GM12865 (cell line): ENCODE data around the gene MIEN1.

Experiments
- DNase-seq: peaks from one replicate; pipeline ENCODE4 v3.0.0; 2010; ENCODE audit warnings: low read depth
- H3K4me3 ChIP-seq: 2 replicates; pipeline ENCODE4 v1.5.1; 2011; ENCODE audit warnings: mild to moderate bottlenecking, low read depth, low read length, control low read depth
- CTCF ChIP-seq: IDR thresholded peaks from 2 replicates; pipeline ENCODE4 v1.5.1; 2011; ENCODE audit warnings: low read length, control low read depth, low read depth, inconsistent platforms; ENCODE audit not compliant: insufficient read depth; ENCODE audit errors: missing control alignments

The MIEN1 gene, protein sequence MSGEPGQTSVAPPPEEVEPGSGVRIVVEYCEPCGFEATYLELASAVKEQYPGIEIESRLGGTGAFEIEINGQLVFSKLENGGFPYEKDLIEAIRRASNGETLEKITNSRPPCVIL

GRCh38 chr17:39730095-39730921 is at the start of gene MIEN1:
TSS of gene MIEN1 (minus strand) at chr17:39730532. CDS start at chr17:39730495, 37 bp downstream.
- peak within 1 kb of the TSS; percentile 61 for H3K4me3 ChIP-seq
- peak; percentile 91 for TF ChIP-seq CTCF
- peak; percentile 93 for DNase-seq

GRCh38 chr17:39777534-39778365 is 47.4 kb upstream of the MIEN1 start:
- H3K4me3 ChIP-seq = peak overlapping the region; percentile 90
- TF ChIP-seq CTCF = no peak
- peak; percentile 88 for DNase-seq

DNA sequence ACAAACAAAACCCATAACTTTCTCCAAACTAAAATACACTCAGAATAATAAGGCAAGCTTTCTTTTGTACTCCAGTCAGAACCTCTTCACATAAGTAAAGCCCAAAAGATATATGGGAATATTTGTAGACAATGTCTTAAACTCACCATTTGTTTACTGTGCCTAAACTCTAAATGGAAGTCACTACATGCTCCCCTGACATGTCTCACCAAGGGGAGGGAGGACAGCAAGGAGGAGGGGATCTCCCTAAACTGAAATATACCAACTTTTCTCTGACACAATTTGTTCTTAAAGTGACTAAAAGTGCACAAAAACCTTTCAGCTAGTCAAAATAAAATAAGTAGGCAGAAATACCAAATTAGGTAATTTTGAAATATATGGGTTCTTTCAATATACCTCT is 45.9 kb upstream of the MIEN1 start:
- H3K4me3 ChIP-seq = peak overlapping the region; percentile 90
- peak; percentile 51 for DNase-seq
- no peak for TF ChIP-seq CTCF

DNA sequence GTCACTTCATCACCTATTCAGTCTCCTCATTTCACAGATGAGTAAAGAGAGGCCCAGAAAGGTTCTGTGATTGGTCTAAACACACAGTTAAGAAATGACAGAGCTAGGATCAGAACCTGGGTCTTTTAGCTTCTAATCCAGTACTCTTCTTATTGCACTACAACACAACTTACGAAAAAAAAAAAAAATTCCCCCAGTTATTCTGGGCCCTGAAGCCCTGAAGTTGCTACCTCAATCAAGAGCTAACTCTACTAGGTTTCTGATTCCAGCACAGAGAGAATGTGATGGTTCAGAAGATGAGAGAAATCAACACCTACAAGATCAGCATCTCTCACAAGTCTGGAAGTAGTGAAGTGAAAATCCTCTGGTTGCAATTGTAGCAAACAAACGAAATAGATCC is 44.7 kb upstream of the MIEN1 start:
- TF ChIP-seq CTCF = no peak
- peak overlapping the region; percentile 90 for H3K4me3 ChIP-seq
- DNase-seq = peak; percentile 83

DNA sequence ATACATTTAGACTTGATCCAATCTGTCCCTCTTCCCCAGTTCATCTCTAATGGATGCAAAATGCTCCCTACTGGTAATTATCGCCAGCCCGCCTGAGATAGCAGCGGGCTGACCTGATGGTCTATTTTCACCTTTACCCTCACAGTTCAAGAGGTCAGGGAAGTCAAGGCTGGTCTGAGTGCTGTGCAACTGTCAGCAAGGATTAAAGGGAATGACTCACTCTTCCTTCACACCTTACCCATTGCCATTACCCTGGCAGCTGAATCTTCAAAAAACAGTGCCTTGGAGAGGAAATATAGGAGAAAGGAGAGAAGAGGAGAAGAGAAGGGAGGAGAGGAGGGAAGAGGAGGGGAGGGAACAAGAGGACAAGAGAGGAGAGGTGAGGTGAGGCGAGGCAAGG is 43.7 kb upstream of the MIEN1 start:
- DNase-seq = no peak
- TF ChIP-seq CTCF = no peak
- H3K4me3 ChIP-seq = peak overlapping the region; percentile 90

GRCh38 chr17:39772987-39773934 is 42.9 kb upstream of the MIEN1 start:
- no peak for DNase-seq
- H3K4me3 ChIP-seq = peak overlapping the region; percentile 90

More at GRCh38 chr17:39772987-39773934, 42.9 kb upstream of the MIEN1 start:
- no peak for TF ChIP-seq CTCF
